ENCODE measurements around the gene TPM1. TPM values are rescaled to one million over a fixed set of nuclear protein-coding genes. Genes with fewer than 3 reads are reported as not detected.

The TPM1 gene
- total and polyA plus RNA-seq, 3 donors from 2014 or later = 126 to 135 (median 126) TPM

- intact Hi-C loops (cut with DNase I; ENCODE audit: low total_unique reads) = loop anchor here (10.0 kb wide), 2 partner anchors 48 to 262 kb away; no protein-coding TSS in a partner anchor
- H3K4me3 ChIP-seq = peak overlapping the region in 1 of 2 donors; percentile 83
- peak overlapping the region; percentile 88 to 91 for H3K27ac ChIP-seq
- H3K9me3 ChIP-seq = no peaks in the 10 kb centered on the region
- TF ChIP-seq CTCF (IDR thresholded peaks at IDR 0.05) (no peak), POLR2A (IDR thresholded peaks at IDR 0.05) (no peak)
- H3K27me3 ChIP-seq = no peaks in the 10 kb centered on the region
- 63 to 67% methylated on average over 8 of the region's 8 CpGs for WGBS, 2 donors
- no peak for DNase-seq
- peaks cover 19% of the 10 kb centered on the region for H3K4me1 ChIP-seq
- no peaks in the 10 kb centered on the region for H3K36me3 ChIP-seq (ENCODE audit: low read depth, missing control alignments)
Measured at GRCh38 chr15:63046917-63047760, 4.6 kb downstream of the TPM1 start.

GRCh38 chr15:63047792-63048114 lies 5.2 kb downstream of the TPM1 start:
- Histone ChIP-seq H3K36me3 (ENCODE audit: low read depth, missing control alignments) (no peaks in the 10 kb centered on the region), H3K27me3 (no peaks in the 10 kb centered on the region), H3K4me3 (peak overlapping the region; percentile 71 to 83), H3K27ac (peak overlapping the region; percentile 88 to 91), H3K4me1 (peaks cover 26% of the 10 kb centered on the region), H3K9me3 (no peaks in the 10 kb centered on the region)
- DNase-seq = no peak
- TF ChIP-seq POLR2A (IDR thresholded peaks at IDR 0.05) (no peak), CTCF (IDR thresholded peaks at IDR 0.05) (no peak)
- 13 to 21% methylated on average over 7 to 12 of the region's 12 CpGs for WGBS, 2 donors
- intact Hi-C loops (cut with DNase I; ENCODE audit: low total_unique reads) = loop anchor here (10.0 kb wide), 2 partner anchors 47 to 263 kb away; no protein-coding TSS in a partner anchor

GRCh38 chr15:63048115-63048775 lies 5.7 kb downstream of the TPM1 start:
- no peaks in the 10 kb centered on the region for H3K9me3 ChIP-seq
- H3K27me3 ChIP-seq = no peaks in the 10 kb centered on the region
- peak; percentile 88 to 94 (median 92) for TF ChIP-seq CTCF (IDR thresholded peaks at IDR 0.05)
- TF ChIP-seq POLR2A (IDR thresholded peaks at IDR 0.05) = no peak
- no peaks in the 10 kb centered on the region for H3K36me3 ChIP-seq (ENCODE audit: low read depth, missing control alignments)
- peak; percentile 94 for DNase-seq
- intact Hi-C loops (cut with DNase I; ENCODE audit: low total_unique reads) = loop anchor here (10.0 kb wide), 2 partner anchors 47 to 263 kb away; no protein-coding TSS in a partner anchor
- H3K4me1 ChIP-seq = peaks cover 31% of the 10 kb centered on the region
- peak overlapping the region; percentile 88 to 91 for H3K27ac ChIP-seq
- H3K4me3 ChIP-seq = peak overlapping the region; percentile 71 to 83
- WGBS, 2 donors = 1% methylated on average over 60 of the region's 75 CpGs; no CpG with 5 or more reads in 1 of the 2 donors

GRCh38 chr15:63048776-63049665 lies 6.5 kb downstream of the TPM1 start:
- no peaks in the 10 kb centered on the region for H3K9me3 ChIP-seq
- H3K27ac ChIP-seq = peak overlapping the region; percentile 88 to 91
- no peak for TF ChIP-seq CTCF (IDR thresholded peaks at IDR 0.05)
- TF ChIP-seq POLR2A (IDR thresholded peaks at IDR 0.05) = no peak
- peaks cover 37% of the 10 kb centered on the region for H3K4me1 ChIP-seq
- 3 to 4% methylated on average over 35 to 38 of the region's 38 CpGs for WGBS, 2 donors
- DNase-seq = peak; percentile 77
- peak overlapping the region; percentile 71 to 83 for H3K4me3 ChIP-seq
- H3K27me3 ChIP-seq = no peaks in the 10 kb centered on the region
- intact Hi-C loops (cut with DNase I; ENCODE audit: low total_unique reads) = loop anchor here (10.0 kb wide), 2 partner anchors 46 to 264 kb away; no protein-coding TSS in a partner anchor
- H3K36me3 ChIP-seq (ENCODE audit: low read depth, missing control alignments) = no peaks in the 10 kb centered on the region
